T1000 (cell line): Measurements from ENCODE around the gene NELFB.
"Not testable (repeated sequence)": the region's sequence is repeated elsewhere in the genome, so short reads cannot be mapped to it uniquely, and the experiment has no call there.

Experiments used
- DNase-seq: peaks from one replicate; lab custom pipeline; 2025; ENCODE audit warnings: mixed read lengths; lab: John Stamatoyannopoulos, UW

The NELFB gene

DNA sequence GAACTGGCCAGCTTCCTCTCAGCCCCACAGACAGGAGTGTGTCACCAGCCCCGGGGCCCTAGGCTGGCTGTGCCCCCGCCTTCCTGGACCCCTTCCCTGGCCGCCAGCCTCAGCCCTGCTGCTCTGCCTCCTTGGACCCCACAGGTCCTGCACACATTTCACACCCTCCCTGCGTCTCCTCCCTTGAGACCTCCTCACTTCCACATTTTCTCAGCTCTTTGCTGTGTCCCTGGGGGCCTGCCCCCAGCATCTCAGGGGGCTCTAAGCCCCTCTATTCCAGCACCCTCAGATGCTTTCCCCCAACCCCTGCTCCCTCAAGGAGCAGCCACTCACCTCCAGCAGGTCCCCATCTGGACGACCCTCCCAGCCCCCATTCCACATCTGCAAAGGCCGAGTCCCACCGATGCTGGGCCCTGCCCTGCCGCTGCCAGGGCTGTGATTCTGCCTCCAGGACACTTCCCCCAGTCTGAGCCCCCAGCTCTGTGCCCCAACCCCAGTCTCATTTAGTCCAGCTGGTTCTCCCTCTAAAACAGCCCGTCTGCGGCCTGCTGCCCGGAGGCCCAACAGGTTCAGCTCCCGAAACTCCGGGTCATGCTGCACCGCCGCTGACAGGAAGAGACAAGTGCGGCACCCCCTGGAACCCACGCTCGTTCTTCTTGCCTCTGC, 20.2 kb upstream of the NELFB start:
- no peak for DNase-seq

DNA sequence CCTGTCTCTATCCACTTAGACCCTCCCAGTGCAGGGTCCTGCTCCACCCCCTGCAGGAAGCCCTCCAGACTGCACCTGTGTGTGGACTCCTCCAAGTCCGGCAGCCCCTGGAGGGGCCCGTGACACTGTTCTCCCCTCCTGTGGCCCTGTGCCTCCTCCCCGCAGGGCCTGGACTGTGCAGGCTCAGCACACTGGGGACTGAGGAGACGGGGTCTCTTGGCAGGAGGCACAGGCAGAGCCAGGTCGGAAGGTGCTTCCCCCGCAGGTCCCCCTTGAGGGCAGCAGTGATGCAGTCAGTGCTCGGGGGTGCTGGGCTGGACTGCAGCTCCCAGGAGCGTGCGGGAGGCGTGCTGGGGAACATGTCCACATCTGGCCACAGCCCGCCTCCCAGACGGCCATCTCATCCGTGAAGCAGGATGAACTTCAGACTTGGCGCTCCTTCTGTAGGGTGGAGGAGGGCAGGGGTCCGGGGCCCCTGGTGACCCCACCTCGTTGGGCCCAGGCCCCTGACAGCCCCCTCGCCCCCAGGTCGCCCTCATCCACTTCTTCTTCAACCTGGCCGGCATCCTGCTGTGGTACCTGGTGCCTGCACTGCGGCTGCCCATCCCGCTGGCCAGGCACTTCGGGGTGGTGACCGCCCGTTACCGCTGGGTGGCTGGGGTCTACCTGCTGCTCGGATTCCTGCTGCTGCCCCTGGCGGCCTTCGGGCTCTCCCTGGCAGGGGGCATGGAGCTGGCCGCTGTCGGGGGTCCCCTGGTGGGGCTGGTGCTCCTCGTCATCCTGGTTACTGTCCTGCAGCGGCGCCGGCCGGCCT, 19.5 kb upstream of the NELFB start:
- DNase-seq = no peak

DNA sequence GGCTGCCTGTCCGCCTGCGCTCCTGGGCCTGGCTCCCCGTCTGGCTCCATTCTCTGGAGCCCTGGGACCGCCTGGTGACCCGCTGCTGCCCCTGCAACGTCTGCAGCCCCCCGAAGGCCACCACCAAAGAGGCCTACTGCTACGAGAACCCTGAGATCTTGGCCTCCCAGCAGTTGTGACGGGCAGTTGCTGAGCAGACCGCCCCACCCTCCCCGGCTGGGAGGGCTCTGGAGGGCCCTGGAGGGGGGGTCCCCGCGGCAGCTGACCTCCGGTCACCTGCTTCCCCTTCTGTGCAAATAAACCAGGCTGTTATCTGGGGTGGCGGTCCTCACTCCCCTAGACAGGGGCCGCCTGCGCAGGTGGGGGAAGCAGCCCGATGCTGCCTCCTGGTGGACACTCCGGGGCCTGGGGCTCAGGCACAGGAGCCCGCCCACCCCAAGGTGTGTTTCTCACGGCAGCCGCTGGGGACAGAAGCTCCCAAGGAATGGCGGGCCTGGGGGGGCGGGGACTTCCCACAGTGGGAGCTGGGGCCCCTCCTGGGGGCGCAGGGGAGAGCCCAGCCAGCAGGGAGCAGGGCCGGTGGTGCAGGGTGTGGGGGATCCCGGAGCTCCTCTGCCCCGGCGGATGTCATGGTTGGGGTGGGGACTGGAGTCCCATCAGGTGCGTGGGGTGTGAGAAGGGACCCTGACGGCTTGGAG, 18.7 kb upstream of the NELFB start:
- DNase-seq = peak; percentile 54

DNA sequence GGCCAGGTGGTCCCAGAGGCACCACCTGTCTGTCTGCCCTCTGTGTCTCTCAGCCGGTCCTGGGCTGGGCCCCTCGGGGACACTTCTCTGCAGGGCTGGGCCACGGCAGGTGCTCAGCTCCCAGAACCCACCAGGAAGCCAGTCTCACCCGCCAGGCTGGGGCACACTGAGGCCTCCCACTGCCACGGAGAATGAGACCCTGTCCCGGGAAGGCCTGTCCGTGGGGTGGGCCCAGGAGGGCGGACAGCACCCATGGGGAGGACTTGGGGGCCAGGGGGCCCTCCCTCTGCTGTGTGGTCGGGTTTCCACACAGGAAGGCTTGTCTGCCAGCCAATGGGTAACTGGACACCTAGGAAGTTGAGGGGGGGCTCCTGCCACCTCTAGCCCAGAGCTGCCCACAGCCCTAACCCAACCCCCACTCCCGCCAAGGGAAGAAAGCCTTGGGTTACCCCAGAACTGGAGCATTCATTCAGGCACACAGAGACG, 18.1 kb upstream of the NELFB start:
- no peak for DNase-seq

DNA sequence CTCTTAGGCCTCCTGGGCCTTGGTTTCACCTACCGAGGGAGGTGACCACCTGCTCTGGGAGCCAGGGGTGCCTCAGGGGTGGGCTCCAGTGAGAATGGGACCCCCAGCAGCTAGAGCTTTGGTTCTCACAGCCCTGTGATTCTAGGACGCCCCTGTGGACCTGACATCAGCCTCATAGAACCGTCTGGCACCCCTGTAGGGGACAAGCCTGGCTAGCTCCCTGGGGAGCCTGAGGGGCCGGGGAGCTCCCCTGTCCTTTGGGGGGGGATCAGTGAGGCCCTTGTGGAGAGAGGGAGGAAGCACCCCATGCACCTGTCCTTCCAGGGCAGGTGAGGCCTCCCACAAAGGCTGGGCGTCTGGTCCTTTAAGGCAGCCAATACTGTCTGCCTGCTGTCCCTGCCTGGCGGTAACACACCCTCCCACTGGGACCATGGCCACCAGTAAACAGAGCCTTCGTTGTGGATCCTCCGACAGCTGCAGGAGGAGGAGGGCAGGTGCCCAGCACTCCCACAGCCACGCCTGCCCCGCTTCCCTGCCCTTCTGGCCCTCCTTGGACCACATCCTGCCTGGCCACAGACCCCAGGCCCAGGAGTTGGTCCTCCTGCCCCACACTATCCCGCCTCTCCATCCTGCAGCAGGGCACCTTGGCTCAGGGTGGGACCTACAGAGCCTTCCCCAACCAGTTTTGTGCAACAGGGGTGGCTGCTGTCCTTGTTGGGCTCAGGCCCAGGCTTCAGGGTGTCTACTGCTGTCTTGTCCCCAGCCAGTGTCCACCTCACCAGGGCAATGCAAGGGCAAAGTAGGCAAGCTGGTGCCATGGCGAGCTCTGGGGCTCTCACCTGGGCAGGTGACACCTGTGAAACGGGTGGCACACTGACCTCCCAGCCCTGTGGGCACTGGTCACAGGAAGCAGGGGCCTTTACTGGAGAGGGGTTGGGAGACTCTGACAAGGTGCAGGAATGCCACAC, 17.1 kb upstream of the NELFB start:
- DNase-seq = no peak

DNA sequence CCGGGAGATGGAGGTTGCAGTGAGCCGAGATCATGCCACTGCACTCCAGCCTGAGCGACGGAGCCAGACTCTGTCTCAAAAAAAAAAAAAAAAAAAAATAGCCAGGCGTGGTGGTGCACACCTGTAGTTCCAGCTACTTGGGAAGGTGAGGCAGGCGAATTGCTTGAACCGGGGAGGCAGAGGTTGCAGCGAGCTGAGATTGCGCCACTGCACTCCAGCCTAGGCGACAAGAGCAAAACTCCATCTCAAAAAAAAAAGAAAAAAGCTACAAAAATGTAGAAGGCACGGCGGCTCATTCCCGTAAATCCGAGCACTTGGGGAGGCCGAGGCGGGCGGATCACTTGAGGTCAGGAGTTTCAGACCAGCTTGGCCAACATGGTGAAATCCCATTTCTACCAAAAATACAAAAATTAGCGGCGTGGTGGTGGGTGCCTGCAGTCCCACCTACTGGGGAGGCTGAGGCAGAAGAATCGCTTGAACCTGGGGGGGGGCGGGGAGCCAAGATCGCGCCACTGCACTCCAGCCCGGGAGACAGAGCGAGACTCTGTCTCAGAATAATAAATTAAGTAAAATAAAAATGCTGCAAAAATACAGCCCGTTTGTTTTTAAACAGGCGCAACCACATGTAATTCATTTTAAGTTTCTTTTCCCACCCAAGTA, 15.5 kb upstream of the NELFB start:
- DNase-seq = not testable (repeated sequence)

DNA sequence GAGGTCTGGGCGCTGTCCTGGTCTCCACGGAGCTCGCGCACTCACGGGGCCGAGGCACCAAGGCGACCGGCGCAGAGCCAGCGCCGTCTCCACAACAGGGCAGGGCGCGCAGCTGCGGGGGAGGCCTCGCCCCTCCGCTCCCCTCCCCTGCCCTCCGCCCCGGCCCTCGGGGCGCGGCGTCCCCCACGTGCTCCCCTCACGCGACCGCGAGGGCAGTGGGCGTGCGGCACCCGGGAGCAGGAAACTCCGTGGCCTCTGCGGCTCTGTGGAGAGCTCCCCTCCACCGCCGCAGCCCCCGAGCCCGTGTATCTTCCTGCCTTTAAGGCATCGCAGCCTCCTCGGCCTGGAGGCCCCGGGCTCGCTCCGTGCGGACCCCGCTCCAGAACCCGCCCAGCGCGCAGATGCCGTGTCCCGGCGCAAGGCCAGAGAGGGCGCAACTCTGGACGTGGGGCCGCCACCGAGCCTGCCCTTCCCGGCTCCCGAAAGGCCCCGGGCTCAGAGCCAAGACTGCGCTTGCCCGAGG, 14.7 kb upstream of the NELFB start:
- peak; percentile 74 for DNase-seq

DNA sequence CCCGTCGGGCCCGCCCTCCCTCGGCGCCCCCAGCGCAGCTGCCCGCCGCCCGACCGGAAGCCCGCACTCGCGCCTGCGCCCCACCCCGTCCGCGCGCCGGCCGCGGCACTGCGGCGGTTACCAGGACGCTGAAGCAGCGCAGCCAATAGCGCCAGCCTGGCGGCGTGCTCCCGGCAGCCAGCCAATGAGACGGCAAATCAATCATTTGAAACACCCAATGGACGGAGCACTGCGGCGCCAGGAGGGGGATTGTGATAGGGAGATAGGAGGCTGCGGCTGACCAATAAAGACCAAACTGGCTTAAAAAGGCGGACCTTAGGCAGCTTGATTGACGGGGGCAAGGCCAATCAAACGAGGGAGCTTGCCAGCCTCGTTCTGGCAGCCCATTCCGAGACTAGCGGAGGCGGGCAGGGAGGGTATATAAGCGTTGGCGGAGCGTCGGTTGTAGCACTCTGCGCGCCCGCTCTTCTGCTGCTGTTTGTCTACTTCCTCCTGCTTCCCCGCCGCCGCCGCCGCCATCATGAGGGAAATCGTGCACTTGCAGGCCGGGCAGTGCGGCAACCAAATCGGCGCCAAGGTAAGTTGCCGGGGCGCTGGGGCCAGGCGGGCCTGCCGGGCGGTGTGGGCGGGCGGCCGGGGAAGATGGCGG, 14.2 kb upstream of the NELFB start, which contains the start of gene TUBB4B:
TUBB4B (plus strand) TSS at position 447 of the 649 bp plus-strand sequence; CDS start at position 521, 74 bp downstream.
- DNase-seq = peak; percentile 99

DNA sequence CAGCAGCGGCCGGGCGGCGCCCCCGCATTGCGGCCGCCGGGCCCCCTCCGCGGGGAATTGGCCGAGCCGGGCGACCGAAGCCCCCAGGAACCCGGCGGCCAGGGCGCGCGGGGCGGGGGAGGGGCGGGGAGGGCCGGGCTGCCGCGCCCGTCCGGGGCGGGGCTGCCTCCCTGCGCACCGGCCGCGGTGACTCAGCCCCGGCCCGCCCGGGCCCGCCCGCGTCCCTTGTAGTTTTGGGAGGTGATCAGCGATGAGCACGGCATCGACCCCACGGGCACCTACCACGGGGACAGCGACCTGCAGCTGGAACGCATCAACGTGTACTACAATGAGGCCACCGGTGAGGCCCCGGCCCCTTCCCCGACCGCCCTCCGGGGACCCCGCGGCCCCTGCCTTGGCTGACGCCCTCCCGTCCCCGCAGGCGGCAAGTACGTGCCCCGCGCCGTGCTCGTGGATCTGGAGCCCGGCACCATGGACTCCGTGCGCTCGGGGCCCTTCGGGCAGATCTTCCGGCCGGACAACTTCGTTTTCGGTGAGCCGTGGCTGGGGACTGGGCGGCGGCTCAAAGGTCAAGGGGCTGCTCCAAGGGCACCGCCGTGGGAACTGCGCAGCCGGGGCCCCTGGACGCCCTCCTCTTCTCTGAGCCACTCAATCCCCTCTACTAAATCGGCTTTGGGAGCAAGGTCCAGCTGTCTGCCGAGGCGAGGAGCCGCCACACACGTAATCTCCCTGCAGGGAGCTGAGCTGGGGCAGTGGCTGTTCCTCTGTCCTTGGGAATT, 13.4 kb upstream of the NELFB start:
- no peak for DNase-seq

DNA sequence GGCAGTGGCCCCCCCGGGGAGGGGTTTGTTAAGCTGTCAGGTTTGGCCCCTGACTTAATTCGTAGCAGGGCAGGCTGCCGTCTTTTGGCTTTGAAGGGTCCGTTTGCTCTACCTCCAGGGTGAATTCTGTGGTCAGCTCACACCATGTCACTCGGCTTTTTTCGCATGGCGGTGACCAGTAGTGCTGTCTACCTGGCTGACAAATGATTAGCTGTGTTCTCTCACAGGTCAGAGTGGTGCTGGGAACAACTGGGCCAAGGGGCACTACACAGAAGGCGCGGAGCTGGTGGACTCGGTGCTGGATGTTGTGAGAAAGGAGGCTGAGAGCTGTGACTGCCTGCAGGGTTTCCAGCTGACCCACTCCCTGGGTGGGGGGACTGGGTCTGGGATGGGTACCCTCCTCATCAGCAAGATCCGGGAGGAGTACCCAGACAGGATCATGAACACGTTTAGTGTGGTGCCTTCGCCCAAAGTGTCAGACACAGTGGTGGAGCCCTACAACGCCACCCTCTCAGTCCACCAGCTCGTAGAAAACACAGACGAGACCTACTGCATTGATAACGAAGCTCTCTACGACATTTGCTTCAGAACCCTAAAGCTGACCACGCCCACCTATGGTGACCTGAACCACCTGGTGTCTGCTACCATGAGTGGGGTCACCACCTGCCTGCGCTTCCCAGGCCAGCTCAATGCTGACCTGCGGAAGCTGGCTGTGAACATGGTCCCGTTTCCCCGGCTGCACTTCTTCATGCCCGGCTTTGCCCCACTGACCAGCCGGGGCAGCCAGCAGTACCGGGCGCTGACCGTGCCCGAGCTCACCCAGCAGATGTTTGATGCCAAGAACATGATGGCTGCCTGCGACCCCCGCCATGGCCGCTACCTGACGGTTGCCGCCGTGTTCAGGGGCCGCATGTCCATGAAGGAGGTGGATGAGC, 12.6 kb upstream of the NELFB start:
- no peak for DNase-seq

DNA sequence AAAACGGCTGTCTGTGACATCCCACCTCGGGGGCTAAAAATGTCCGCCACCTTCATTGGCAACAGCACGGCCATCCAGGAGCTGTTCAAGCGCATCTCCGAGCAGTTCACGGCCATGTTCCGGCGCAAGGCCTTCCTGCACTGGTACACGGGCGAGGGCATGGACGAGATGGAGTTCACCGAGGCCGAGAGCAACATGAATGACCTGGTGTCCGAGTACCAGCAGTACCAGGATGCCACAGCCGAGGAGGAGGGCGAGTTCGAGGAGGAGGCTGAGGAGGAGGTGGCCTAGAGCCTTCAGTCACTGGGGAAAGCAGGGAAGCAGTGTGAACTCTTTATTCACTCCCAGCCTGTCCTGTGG, 11.9 kb upstream of the NELFB start:
- DNase-seq = not testable (repeated sequence)

DNA sequence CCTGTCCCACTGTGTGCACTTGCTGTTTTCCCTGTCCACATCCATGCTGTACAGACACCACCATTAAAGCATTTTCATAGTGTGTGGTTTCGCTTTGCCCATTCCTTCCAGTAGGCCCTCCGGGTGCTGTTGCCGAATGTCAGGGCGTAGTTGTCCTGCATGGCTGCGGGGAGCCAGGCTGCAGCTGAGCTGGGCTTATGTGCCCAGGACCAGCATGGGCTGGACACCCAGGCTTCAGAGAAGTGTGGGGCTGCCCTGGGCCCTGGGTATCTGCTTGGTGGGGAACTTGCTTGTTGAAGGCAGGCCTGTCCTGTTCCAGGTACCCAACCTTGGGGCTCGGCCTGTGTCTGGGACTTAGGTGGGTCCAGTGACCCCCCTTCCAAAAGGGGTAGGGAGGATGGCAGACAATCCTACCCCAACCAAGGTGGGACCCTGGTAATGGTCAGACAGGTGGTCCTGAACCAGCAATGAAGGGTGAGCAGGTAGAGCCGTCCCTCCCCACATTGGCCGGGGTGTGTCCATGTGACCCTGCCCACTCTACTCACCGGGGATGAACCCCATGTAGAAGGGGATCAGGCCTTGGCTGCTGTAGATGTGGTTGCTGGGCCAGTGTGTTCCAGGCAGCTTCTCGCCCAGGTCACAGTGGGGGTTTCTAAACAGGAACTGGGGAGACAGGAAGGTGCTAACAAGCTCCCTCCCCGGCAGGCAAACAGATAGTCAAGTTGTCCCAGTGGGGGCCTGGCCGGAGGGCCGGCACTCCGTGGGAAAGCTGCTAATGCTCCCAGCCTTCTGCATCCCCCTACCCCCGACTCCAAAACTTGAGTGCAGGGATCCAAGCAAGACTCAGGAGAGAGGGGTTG, 11.3 kb upstream of the NELFB start:
- no peak for DNase-seq

DNA sequence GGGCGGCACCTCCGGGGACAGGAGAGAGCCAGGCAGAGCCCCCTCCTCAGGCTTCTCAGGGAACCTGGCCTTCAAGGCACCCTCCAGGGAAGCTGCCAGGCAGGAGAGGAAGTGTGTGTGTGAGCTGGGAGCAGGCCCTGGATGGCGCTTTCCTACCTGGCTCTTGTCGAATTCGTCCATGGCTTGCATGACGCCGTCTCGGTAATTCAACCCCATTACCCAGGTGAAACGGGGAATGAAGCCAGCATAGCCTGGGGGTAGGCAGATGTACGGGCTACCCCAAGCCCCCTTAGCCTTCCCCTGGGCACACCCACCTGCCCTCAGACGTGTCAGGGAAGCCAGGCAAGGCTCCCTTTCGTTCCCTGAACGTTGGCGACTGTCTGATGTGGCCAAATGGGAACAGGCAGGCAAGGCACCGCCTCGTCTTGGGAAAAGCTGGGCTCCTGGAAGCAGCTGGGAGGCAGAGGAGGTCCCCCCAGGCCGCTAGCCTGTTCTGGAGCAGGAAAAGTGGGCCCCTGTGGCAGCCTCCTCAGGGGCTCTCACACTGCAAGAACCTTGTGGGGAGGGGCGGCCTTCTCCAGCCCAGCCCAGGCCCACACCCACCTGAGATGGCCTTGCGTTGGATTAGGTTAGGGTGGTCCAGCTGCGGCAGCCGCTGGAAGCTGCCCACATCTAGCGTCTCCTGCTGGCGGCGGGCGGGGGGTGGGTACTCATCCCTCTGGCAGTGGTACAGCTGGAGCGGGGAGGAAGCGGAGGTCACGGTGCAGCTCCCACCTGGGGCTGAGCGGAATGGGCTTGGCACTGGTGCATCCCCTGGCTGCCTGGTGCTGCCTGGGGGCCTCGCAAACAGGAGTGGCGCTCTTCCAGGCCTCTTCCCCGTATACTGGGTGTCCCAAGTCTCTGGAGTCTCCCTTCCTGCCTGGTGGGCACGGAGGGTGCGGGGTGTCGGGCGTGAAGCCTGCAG, 10.4 kb upstream of the NELFB start:
- DNase-seq = no peak

DNA sequence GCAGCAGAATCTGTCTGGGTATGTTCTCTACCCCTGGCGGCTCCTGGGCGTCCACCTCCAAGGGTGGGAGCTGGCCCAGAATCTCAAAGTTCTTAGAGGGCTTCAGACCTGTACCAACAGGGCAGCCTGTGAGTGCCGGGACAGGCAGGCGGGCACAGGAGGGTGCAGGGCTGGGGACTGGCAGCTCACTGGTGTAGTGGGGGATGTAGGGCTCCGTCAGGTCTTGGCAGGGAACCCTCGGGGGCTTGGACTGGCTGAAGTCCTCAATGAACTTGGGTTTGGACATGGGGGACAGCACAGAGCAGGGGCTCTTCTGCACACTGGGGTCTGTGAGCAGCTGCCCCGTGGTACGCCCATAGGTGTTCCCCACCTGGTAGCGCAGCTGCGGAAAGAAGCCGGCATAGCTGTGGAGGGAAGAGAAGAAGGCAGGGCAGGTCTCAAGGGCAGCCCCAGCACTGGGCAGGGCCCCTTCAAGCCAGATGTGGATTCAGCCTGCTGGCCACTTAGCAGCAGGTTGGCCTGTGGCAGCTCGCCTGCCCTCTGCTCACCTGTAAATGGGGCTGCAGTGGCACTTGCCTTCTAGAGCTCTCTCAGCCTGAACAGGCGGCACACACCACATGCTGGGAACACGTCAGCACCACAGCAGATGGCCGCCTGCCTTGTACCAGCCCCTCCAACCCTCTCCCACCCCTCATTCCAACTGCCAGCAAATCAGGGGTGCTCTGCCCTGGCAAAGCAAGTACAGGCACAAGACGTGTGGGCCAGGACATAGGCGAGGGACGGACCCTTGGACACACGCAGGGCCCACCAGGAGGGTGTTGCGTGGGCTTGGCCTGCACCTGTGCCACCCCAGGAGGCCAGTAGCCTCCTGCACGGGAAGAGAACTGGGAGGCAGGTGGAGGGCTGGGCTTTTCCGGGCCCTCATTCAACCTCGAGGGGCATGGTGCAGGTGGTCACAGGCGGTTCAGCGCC, 9.4 kb upstream of the NELFB start:
- peak; percentile 22 for DNase-seq
